ENCODE measurements around the gene SEC14L3.

GRCh38 chr22:30492144-30492543, 20.3 kb upstream of the SEC14L3 start:
- TF ChIP-seq CTCF (IDR thresholded peaks at IDR 0.05) (no peak), POLR2AphosphoS5 (IDR thresholded peaks at IDR 0.05; ENCODE audit: low read depth, low read length) (no peak), TCF7L2 (IDR thresholded peaks at IDR 0.05; ENCODE audit: low read depth, low read length) (no peak)
- TF ChIP-seq, protein P1, sequence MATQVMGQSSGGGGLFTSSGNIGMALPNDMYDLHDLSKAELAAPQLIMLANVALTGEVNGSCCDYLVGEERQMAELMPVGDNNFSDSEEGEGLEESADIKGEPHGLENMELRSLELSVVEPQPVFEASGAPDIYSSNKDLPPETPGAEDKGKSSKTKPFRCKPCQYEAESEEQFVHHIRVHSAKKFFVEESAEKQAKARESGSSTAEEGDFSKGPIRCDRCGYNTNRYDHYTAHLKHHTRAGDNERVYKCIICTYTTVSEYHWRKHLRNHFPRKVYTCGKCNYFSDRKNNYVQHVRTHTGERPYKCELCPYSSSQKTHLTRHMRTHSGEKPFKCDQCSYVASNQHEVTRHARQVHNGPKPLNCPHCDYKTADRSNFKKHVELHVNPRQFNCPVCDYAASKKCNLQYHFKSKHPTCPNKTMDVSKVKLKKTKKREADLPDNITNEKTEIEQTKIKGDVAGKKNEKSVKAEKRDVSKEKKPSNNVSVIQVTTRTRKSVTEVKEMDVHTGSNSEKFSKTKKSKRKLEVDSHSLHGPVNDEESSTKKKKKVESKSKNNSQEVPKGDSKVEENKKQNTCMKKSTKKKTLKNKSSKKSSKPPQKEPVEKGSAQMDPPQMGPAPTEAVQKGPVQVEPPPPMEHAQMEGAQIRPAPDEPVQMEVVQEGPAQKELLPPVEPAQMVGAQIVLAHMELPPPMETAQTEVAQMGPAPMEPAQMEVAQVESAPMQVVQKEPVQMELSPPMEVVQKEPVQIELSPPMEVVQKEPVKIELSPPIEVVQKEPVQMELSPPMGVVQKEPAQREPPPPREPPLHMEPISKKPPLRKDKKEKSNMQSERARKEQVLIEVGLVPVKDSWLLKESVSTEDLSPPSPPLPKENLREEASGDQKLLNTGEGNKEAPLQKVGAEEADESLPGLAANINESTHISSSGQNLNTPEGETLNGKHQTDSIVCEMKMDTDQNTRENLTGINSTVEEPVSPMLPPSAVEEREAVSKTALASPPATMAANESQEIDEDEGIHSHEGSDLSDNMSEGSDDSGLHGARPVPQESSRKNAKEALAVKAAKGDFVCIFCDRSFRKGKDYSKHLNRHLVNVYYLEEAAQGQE (IDR thresholded peaks at IDR 0.05; ENCODE audit: insufficient read depth in 1 of 2, low read depth in 2 of 2, low read length in 1 of 2) = no peak
